ENCODE data around the gene CCDC198.

- TF ChIP-seq CTCF (IDR thresholded peaks at IDR 0.05 in 8 of 11, conservative IDR thresholded peaks at IDR 0.05 in 3 of 11) = no peak
- TF ChIP-seq POLR2AphosphoS5 (IDR thresholded peaks at IDR 0.05) = no peak
- no peak for TF ChIP-seq POLR2A (IDR thresholded peaks at IDR 0.05)
These were observed 4.4 kb upstream of the CCDC198 start for GRCh38 chr14:57498035-57498434.
